ENCODE results near the gene CD40.

The CD40 gene

GRCh38 chr20:46107061-46107460 lies 11.1 kb upstream of the CD40 start:
- no peak for TF ChIP-seq CTCF (IDR thresholded peaks at IDR 0.05; ENCODE audit: extremely low read depth, insufficient read depth, missing control alignments)
- DNase-seq (ENCODE audit: low spot score), result no peak
- in situ Hi-C loops (cut with MboI; ENCODE audit: low pct_unique_long_range_greater_than_20kb, low sequenced_read_pairs, unreplicated experiment), result no loop called here

GRCh38 chr20:46108435-46108841 lies 9.7 kb upstream of the CD40 start:
- in situ Hi-C loops (cut with MboI; ENCODE audit: low pct_unique_long_range_greater_than_20kb, low sequenced_read_pairs, unreplicated experiment), result no loop called here
- DNase-seq (ENCODE audit: low spot score), result peak; percentile 57
- TF ChIP-seq CTCF (IDR thresholded peaks at IDR 0.05; ENCODE audit: extremely low read depth, insufficient read depth, missing control alignments), result peak; percentile 34

- TF ChIP-seq CTCF (IDR thresholded peaks at IDR 0.05; ENCODE audit: extremely low read depth, insufficient read depth, missing control alignments), result no peak
- in situ Hi-C loops (cut with MboI; ENCODE audit: low pct_unique_long_range_greater_than_20kb, low sequenced_read_pairs, unreplicated experiment), result no loop called here
- no peak for DNase-seq (ENCODE audit: low spot score)
Measured at GRCh38 chr20:46108976-46109375, 9.1 kb upstream of the CD40 start.

GRCh38 chr20:46111028-46111835 lies 6.9 kb upstream of the CD40 start:
- no peak for TF ChIP-seq CTCF (IDR thresholded peaks at IDR 0.05; ENCODE audit: extremely low read depth, insufficient read depth, missing control alignments)
- in situ Hi-C loops (cut with MboI; ENCODE audit: low pct_unique_long_range_greater_than_20kb, low sequenced_read_pairs, unreplicated experiment), result no loop called here
- DNase-seq (ENCODE audit: low spot score), result peak; percentile 58

GRCh38 chr20:46111836-46112212 lies 6.3 kb upstream of the CD40 start:
- in situ Hi-C loops (cut with MboI; ENCODE audit: low pct_unique_long_range_greater_than_20kb, low sequenced_read_pairs, unreplicated experiment), result no loop called here
- no peak for DNase-seq (ENCODE audit: low spot score)
- no peak for TF ChIP-seq CTCF (IDR thresholded peaks at IDR 0.05; ENCODE audit: extremely low read depth, insufficient read depth, missing control alignments)

- DNase-seq (ENCODE audit: low spot score), result no peak
- in situ Hi-C loops (cut with MboI; ENCODE audit: low pct_unique_long_range_greater_than_20kb, low sequenced_read_pairs, unreplicated experiment), result no loop called here
- TF ChIP-seq CTCF (IDR thresholded peaks at IDR 0.05; ENCODE audit: extremely low read depth, insufficient read depth, missing control alignments), result no peak
Measured at GRCh38 chr20:46112430-46113112, 5.5 kb upstream of the CD40 start.

All from GM13977 (cell line).